PFSK-1 (cell line): ENCODE data around the gene GNG3.

Experiments
- FOXP2 ChIP-seq: optimal IDR thresholded peaks from 2 replicates; pipeline ENCODE3; 2011; ENCODE audit warnings: borderline replicate concordance, control low read depth, inconsistent platforms; ENCODE audit not compliant: insufficient read depth; ENCODE audit errors: extremely low read length, extremely low read depth
- POLR2AphosphoS5 ChIP-seq: IDR thresholded peaks from 2 replicates; pipeline ENCODE4 v1.6.1; 2012; ENCODE audit warnings: low read depth, mild to moderate bottlenecking, control low read depth, low read length, moderate library complexity
- REST ChIP-seq, 2 experiments: IDR thresholded peaks; 2 replicates each; pipeline versions ENCODE4 v1.6.1 to v1.8.0; 2011 to 2012; ENCODE audit warnings: low read depth in 2 of 2, low read length in 2 of 2, control low read depth in 1 of 2, inconsistent platforms in 1 of 2, mild to moderate bottlenecking in 1 of 2, moderate library complexity in 1 of 2; ENCODE audit not compliant: insufficient read depth in 1 of 2
- SIN3A ChIP-seq: IDR thresholded peaks from 2 replicates; pipeline ENCODE4 v1.6.1; 2012; ENCODE audit warnings: mild to moderate bottlenecking, low read length, moderate library complexity, borderline replicate concordance; ENCODE audit not compliant: insufficient read depth
- TAF1 ChIP-seq: IDR thresholded peaks from 2 replicates; pipeline ENCODE4 v1.6.1; 2012; ENCODE audit warnings: low read length, control low read depth, borderline replicate concordance; ENCODE audit not compliant: insufficient read depth

Gene GNG3

GRCh38 chr11:62726915-62727164, 19.4 kb downstream of the GNG3 start:
- no peak for TF ChIP-seq SIN3A
- no peak for TF ChIP-seq POLR2AphosphoS5

GRCh38 chr11:62727165-62727871, 19.8 kb downstream of the GNG3 start, which contains the start of gene HNRNPUL2:
HNRNPUL2 (minus strand) TSS chr11:62727457; CDS start chr11:62727156, 301 bp downstream.
- TF ChIP-seq SIN3A, result peak; percentile 41; the same call in 1 of the 2 replicates
- peak; percentile 84 for TF ChIP-seq POLR2AphosphoS5
- peak in 1 of 2 experiments; percentile 3; a peak in 1 of 4 replicates for TF ChIP-seq REST (IDR thresholded peaks at IDR 0.05; ENCODE audit: insufficient read depth in 1 of 2, low read depth in 2 of 2, low read length in 2 of 2)
- peak; percentile 80 for TF ChIP-seq FOXP2
- 0 out of 2 replicates have a peak, but pooled peaks have one; percentile 68 for TF ChIP-seq TAF1

GRCh38 chr11:62727872-62728170, 20.3 kb downstream of the GNG3 start:
- TF ChIP-seq SIN3A, result no peak
- TF ChIP-seq POLR2AphosphoS5, result no peak
- TF ChIP-seq TAF1, result no peak
- TF ChIP-seq FOXP2, result no peak
- no peak for TF ChIP-seq REST (IDR thresholded peaks at IDR 0.05; ENCODE audit: insufficient read depth in 1 of 2, low read depth in 2 of 2, low read length in 2 of 2)

- TF ChIP-seq REST (IDR thresholded peaks at IDR 0.05; ENCODE audit: insufficient read depth in 1 of 2, low read depth in 2 of 2, low read length in 2 of 2) (0 out of 4 replicates have a peak, but pooled peaks of 1 of the 2 experiments have one; percentile 5), TAF1 (peak; percentile 72), POLR2AphosphoS5 (peak; percentile 71; the same call in 1 of the 2 replicates), FOXP2 (peak; percentile 28), SIN3A (peak; percentile 76; the same call in 1 of the 2 replicates)
Measured at GRCh38 chr11:62728171-62728988, 20.9 kb downstream of the GNG3 start, which contains the start of gene TTC9C. TTC9C (plus strand) TSS chr11:62728486; CDS start chr11:62728849, 363 bp downstream.

- TF ChIP-seq TAF1 (no peak), FOXP2 (no peak), REST (IDR thresholded peaks at IDR 0.05; ENCODE audit: insufficient read depth in 1 of 2, low read depth in 2 of 2, low read length in 2 of 2) (no peak), SIN3A (no peak), POLR2AphosphoS5 (no peak)
Measured at GRCh38 chr11:62732830-62733229, 25.4 kb downstream of the GNG3 start.
